HTR-8/SVneo (cell line): Measurements from ENCODE around the gene LMAN1.

Experiments used
- DNase-seq: peaks from one replicate; pipeline ENCODE4 v3.0.0; 2011; ENCODE audit warnings: low spot score, mixed read lengths; ENCODE audit not compliant: insufficient read length
- FAIRE-seq: peaks from 2 replicates; lab custom pipeline; 2011; peaks lifted over from hg19 to GRCh38; lab: Jason Lieb, UNC

Gene LMAN1

DNA sequence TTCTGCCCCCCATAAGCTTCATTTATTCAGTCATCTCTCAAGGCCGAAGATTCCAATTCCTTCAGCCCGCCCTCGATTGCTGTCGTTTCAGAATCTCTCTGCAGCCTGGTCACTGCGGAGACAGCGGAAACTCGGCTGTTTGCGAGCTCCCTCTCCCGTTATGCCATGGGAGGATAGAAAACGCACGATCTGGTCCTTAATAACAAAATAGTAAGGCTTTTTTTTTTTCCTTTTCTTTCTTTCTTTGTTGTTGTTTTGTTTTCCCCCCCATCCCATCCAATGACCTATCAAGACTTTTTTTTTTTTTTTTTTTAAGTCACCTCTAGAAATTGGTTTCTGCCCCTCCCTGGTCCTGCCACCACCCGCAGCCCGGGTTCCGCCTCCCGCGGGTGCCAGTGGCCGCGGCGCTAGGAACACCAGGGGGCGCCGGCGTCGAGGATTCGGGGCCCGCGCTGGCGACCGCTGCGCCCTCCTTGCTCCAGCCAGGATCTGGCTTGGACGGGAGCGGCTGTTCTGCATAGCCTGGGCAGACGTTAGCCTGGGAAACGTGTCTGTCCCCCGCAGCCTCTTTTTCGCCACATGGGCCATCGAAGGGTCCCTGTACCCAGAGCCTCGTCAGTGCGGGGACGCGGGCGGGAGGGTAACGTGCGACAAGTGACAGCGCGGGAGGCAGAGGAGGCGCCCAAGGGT is 50.7 kb downstream of the LMAN1 start:
- DNase-seq (peak; percentile 75), FAIRE-seq (peak; percentile 81)

DNA sequence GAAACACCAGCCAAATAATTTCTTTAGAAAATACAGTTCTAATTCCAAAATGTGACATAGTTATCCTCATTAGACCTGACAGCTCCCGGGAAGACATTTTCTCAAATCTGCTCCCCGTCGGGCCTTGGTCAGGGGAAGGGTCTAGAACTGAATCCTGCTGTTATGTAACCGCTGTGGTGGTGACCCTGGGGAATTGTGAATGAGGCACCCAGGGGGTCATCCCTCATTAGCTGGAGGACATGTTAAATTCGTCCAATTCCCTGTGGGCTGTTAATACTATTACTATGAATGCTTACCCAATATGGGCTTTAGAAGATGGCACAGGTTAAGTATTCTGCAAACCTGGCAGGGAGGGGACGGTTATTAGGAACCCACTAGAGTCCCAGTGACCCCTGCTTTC is 52.4 kb downstream of the LMAN1 start:
- DNase-seq, result no peak
- no peak for FAIRE-seq

DNA sequence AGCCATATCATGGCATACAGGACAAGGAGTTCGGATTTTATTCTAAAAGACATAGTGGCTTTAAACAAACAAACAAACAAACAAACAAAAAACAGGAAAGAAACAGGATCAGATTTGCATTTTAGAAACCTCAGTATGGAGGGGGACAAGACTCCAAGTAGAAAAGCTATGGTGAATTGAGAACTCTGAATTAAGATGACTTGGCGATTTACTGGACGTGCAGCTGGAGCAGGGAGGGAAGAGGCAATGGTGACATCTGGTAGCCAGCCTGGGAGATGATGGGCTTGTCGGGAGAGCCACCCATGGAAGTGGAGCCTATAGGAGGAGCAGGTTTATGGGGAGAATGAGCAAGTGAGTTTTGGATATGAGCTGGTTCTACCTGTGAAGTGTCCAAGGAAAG is 53.8 kb downstream of the LMAN1 start:
- FAIRE-seq, result no peak
- no peak for DNase-seq

DNA sequence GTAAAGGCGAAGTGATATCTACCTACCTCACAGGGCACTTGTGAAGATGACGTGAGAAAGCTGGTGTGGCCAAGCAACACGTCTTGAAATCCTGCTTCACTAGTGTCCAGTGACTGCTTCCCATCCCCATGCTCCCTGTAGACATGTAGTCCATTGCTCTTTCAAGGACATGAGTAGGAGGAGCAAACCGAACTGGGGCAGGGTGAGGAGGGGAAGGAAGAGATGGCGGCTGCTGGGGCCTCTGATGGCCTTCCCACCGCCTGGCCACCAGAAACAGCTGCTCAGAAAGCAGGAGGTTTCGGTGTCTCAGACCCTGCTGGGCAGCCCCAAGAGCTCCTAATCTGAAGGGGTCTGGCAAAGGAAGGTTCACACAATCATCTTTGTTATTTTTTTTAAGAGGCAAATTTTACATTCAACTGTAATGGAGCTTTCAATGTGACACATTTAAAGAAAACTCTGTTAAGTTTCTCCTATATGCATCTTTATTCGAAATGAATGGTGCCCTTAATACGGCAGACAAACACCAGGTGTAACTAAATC is 55.3 kb downstream of the LMAN1 start:
- DNase-seq (no peak), FAIRE-seq (no peak)

DNA sequence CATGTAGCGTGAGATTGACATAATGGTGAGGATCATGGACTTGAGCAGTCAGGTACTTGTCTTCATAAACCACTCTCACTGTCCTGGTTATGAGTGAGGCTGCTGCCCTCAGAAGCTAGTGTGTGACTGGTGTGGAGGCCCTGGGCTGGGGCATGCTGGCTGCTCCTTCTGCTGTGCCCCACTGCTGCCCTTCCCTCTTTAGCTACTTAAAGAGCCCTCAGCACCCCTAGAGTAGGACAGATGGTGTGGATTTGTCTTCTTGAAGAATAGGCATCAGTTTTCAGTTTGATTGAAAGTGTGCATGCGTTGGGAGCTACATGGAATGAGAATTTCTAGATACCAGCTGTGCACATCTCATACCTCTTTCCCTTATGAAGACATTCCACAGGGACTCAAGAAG is 56.1 kb downstream of the LMAN1 start:
- DNase-seq (no peak), FAIRE-seq (no peak)

DNA sequence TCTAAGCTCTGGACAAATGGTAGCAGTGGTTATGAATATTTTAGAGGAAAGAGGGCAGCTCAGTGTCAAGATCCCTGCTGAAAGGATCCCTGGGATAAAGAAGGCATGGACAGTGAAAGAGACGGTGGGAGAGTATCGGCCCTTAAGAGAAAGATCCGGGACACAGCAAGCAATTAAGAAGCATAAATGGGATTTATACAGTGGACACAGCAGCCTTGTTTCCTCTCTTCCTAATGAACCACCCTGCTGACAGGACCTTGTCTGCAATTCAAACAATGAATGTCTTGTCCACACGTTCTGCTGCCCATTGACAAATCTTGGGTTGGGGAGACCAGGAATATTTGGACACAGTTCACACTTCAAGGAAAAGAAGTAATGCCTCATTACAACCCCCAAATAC is 57.1 kb downstream of the LMAN1 start:
- FAIRE-seq (no peak), DNase-seq (no peak)

DNA sequence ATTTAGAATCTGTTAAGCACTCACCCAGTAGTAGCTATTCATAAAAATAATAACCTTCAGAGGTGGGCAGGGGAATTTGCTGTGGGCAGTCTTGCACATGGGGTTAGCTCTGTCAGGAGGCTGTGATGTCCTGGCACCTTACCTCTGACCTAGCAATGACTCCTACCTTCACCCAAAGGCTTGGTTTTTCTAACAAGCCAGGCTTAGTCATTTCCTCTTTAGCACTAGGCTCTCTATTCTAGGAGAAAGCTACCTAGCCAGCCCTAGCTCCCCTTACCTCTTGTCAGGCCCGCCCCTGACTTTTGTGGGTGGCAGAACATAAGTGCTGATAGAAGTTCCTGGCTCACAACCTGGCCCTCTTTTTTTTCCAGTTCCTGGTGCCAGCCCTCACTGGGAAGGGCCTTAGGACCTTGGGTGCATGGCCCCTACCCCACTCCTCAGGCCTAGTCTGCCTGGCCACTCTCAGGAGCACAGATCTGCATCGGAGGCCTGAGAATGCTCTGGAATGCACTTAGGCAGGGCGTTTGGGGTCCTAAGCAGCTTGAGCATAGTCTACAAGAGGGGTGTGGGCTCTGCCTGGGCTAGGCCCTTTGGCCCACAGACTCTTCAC is 58.3 kb downstream of the LMAN1 start:
- no peak for DNase-seq

DNA sequence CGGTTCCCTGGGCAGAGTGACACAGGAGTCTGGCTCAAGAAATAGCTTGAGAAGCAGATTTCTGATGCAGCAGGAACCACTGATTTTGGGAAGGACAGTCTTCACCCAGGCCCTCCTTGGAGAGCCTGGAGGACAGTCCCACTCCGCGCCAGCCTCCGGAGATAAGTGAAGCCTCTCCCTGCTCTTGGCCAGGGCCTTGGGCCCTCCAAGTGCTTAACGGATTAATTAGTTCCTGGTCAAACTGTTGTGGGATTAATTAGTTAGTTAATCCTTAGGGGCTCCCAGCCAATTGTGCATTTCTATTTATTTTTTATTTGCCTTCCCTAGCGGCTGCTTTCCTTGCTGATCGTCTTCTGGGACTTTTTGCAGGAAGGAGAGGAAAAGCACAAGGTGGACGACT is 60.2 kb downstream of the LMAN1 start:
- no peak for FAIRE-seq
- no peak for DNase-seq

More for the DNA sequence above, 58.3 kb downstream of the LMAN1 start:
- no peak for FAIRE-seq

DNA sequence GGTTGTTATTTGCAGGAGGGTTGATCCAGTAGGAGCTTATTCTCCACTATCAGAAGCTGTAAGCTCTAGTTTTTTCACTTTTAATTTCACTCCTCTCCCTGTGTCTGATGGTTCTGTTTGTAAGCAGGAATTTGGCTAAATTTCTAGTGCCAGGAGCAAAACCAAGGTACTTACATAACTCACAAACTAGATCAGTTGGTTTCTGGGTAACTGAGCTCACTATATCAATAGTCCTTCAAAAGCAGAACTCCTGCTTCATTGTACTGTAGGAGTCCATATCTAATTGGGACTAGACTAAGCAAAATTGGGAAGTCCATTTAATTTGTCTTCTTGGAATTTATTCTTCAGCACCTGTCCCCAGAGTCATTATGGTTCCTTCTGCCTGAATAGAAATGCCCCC is 65.7 kb downstream of the LMAN1 start:
- no peak for FAIRE-seq

DNA sequence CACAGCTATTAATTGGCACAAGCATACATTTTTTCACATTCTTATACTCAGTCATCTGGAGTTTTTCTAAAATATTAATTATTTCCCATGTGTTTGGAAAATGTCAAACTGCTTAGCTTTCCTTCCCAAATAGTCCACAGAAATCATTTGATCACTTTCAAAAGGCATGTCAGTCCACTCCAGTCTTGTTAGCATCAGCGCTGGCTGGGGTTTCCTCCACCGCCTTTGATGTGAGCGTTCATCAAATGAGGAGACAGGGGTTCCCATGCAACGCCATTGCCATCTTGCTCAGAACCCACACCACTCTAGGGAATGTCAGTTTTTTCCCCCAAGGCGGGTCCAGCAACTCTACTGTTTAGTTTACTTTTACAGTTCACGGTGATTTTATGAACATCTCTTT is 72.7 kb downstream of the LMAN1 start:
- DNase-seq (no peak), FAIRE-seq (no peak)

More for the DNA sequence above, 65.7 kb downstream of the LMAN1 start:
- DNase-seq, result no peak

DNA sequence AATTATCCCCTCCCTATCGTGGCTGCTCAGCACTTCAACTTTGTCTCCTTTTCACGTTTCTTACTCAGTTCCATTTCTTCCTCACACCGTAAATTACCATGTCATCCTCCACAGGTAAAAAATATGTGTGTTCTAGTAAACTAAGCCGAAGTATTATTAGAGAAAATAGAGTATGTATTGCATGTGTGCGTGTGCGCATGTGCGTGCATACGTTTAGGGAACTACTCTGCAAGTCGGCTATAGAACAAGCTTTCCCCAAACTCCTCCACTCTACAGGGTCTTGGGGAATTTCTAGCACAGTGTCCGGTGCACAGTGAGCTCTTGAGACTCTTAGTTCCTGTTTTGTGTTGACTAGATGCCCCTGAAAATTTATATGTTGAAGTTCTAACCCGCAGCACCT is 76.7 kb downstream of the LMAN1 start:
- FAIRE-seq (no peak), DNase-seq (no peak)

DNA sequence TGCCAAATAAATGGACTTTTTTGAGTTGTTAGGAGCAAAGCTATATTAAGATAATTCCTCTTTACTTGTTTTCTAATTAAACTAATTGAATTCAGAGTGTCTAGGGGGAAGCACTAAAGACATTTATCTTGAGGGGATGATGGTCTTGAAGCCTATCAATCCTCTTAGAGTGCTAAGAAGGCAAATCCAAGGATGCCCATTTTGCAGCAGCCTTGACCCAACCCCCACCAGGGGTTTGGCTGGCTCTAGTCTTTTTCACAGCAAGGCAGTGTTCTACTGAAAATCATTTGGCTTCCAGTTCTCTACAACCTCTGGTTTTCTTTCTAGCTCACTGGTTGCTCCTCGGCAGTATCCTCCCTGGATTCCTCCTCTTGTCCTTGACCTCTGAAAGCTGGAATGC is 79.3 kb downstream of the LMAN1 start:
- no peak for DNase-seq
- no peak for FAIRE-seq

DNA sequence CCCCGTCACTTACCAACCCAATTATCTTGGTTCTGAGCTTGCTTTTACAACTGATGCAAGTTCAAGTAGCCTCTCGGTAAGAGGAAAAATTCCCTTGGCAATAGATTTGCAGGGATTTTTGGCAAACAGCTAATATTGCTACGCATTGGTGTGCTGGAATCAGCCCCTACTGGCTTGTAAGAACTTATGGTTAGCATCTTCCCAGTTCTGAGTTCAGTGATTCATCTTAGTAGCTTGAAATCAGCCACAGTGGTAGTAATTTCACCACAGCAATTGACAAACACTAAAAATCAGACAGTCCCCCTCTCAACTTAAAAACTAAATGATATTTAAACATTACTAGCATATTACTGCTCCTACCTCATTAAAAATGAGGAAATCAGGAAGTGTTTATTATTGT is 79.9 kb downstream of the LMAN1 start:
- DNase-seq, result no peak
- FAIRE-seq, result no peak

DNA sequence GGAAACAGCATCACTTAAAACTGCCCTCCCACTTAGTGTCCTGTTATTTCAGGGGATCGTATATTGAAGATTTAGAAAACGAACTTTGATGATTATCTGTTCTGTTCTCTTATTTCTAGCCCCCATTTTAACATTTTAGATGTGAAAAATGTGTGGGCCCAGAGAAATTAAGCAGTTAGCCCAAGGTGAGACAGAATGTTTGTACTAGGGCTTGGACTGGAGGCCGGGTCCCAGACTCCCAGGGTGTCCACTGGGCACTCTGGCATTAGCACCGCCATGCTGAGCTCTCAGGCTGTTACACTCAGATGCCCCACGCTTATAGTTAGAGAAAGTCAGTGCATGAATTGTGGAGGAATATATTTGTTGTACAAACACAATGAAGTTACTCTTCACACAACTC is 80.3 kb downstream of the LMAN1 start:
- no peak for DNase-seq
- no peak for FAIRE-seq
